Kidney epithelial cell (primary cell): ENCODE data around the gene FASTKD3. TPM values are rescaled to one million over a fixed set of nuclear protein-coding genes. Genes with fewer than 3 reads are reported as not detected.

Experiments
- DNase-seq: peaks from one replicate; pipeline ENCODE4 v3.0.0-alpha.2; 2010; ENCODE audit warnings: low read depth
- H3K27me3 ChIP-seq: 2 replicates; pipeline ENCODE4 v1.6.0; 2011; ENCODE audit warnings: low read length; ENCODE audit not compliant: control insufficient read depth, insufficient read depth
- H3K36me3 ChIP-seq: 2 replicates; pipeline ENCODE4 v1.5.1; 2011; ENCODE audit warnings: low read length; ENCODE audit not compliant: control insufficient read depth, insufficient read depth
- H3K4me3 ChIP-seq: 2 replicates; pipeline ENCODE4 v1.5.1; 2011; ENCODE audit warnings: low read depth, mild to moderate bottlenecking, control low read depth, low read length
- total RNA-seq: library from RNA; depleted of rRNA; stranded (reverse); fragments of >200 nt; gene quantifications from 2 replicates; pipeline ENCODE4 v1.2.3, GENCODE V29; 2015
- TF ChIP-seq, protein P1 (sequence below): IDR thresholded peaks from 2 replicates; pipeline ENCODE4 v1.5.1; 2011; ENCODE audit warnings: mild to moderate bottlenecking, moderate library complexity, low read length, control low read depth, inconsistent platforms; ENCODE audit not compliant: insufficient read depth, poor library complexity, severe bottlenecking

Gene FASTKD3
- total RNA-seq, 1 donor from 2014 or later, result 17.0 TPM

DNA sequence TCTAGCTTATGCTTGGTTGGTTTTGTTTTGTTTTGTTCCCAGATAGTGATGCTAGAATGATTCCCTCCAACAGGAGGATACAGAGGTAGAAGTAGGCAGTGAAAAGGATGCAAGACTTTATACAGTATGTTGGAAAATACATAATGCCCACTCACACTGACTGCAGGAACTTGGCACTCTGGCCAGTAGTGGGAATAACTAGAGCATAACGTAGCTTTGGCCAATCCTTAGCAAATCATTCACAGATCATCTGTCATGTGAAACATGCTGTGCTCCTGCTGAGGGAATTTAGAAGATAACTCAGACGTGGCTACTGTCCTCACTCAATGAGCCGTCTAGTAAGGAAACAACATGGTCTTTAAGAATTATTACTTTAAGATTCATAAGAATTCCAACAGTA lies 31.4 kb downstream of the FASTKD3 start:
- TF ChIP-seq, protein P1, sequence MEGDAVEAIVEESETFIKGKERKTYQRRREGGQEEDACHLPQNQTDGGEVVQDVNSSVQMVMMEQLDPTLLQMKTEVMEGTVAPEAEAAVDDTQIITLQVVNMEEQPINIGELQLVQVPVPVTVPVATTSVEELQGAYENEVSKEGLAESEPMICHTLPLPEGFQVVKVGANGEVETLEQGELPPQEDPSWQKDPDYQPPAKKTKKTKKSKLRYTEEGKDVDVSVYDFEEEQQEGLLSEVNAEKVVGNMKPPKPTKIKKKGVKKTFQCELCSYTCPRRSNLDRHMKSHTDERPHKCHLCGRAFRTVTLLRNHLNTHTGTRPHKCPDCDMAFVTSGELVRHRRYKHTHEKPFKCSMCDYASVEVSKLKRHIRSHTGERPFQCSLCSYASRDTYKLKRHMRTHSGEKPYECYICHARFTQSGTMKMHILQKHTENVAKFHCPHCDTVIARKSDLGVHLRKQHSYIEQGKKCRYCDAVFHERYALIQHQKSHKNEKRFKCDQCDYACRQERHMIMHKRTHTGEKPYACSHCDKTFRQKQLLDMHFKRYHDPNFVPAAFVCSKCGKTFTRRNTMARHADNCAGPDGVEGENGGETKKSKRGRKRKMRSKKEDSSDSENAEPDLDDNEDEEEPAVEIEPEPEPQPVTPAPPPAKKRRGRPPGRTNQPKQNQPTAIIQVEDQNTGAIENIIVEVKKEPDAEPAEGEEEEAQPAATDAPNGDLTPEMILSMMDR, result no peak

DNA sequence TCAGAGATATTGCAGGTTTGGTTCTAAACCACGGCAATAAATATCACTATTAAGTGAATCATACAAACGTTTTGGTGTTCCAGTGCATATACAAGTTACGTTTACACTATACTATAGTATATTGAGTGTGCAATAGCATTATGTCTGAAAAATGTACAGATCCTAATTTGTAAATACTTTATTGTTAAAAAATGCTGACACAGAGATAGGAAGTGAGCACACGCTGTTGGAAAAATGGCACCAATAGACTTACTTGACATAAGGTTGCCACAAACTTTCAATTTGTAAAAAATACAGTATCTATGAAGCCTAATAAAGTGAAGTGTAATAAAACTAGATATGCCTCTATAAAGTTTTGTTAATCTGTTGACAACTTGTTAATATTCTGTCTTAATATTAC lies 33.8 kb downstream of the FASTKD3 start:
- DNase-seq, result no peak
- H3K4me3 ChIP-seq, result no peak overlapping the region
- no peaks in the 10 kb centered on the region for H3K36me3 ChIP-seq
- TF ChIP-seq, protein P1, result no peak
- H3K27me3 ChIP-seq, result no peaks in the 10 kb centered on the region

More for the DNA sequence above, 31.4 kb downstream of the FASTKD3 start:
- no peak for DNase-seq
- Histone ChIP-seq H3K36me3 (no peaks in the 10 kb centered on the region), H3K27me3 (no peaks in the 10 kb centered on the region), H3K4me3 (no peak overlapping the region)

DNA sequence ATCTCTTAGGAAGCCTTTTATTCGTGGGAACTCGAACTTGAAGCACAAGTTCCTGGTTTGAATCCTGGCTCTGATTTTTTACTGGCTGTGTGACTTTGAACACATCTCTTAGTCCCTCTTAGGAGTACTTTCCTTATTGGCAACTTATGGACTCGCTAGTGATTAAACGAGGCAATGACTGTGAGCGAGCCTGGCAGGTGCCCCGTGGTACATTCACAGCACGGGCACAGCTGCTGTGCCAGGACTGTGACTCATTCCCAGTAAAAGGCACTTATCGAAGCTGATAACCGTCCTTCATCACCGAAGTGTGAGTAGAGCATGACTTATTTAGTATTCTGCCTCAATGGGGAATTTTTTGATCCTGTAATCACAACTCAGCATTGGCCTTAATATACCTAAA lies 40.6 kb downstream of the FASTKD3 start:
- no peak for DNase-seq
- no peaks in the 10 kb centered on the region for H3K36me3 ChIP-seq
- H3K27me3 ChIP-seq, result peaks cover 7% of the 10 kb centered on the region
- no peak overlapping the region for H3K4me3 ChIP-seq
- TF ChIP-seq, protein P1, result no peak

DNA sequence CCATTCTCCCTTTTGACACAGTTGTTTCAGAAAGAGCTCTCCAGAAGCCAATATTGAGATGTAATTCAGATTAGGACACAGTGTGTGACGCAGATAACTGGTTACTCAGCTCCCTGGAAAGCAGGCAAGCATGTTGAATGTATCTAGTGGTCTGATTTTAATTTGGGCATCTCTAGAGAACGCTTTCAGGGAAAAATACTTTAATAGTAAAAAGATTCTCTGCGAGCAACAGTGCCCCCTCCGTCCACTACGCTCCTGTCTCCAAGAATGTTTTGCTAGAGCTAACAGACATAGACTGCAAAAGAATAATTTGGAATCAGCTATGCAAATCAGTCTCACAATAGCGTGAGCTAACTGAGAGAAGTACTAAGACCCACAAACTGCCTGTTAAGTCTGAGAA lies 41.2 kb downstream of the FASTKD3 start:
- TF ChIP-seq, protein P1, result peak; percentile 8
- Histone ChIP-seq H3K27me3 (peaks cover 9% of the 10 kb centered on the region), H3K36me3 (no peaks in the 10 kb centered on the region), H3K4me3 (no peak overlapping the region)
- no peak for DNase-seq

DNA sequence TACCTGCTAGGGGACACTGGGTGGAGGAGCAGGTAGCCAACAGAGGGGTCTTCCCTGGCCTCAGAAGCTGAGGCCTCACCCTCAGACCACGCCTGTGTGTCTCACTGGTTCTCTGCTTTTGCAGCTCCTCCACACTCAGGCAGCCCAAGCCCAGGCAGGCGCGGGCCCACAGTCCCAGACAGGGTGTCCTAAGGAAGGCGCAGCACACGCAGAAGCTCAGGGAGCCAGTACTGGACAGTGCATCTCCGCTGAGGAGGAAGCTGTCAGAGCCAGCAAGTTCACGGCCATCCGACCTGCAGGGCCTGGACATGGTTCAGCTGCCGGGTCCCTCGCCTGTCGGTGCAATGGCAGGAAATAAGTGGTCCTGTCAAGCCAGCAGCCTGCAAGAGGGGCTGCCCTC lies 43.2 kb downstream of the FASTKD3 start:
- Histone ChIP-seq H3K27me3 (peaks cover 9% of the 10 kb centered on the region), H3K4me3 (no peak overlapping the region), H3K36me3 (no peaks in the 10 kb centered on the region)
- TF ChIP-seq, protein P1, result no peak
- DNase-seq, result no peak

DNA sequence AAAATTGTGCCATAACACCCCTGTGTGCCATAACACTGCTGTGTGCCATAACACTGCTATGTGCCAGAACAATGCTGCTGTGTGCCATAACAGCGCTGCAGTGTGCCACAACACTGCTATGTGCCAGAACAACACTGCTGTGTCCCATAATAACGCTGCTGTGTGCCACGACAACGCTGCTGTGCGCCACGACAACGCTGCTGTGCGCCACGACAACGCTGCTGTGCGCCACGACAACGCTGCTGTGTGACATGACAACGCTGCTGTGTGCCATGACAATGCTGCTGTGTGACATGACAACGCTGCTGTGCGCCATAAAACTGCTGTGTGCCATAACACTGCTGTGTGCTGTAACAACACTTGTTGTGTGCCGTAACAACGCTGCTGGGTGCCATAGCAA lies 43.8 kb downstream of the FASTKD3 start:
- DNase-seq, result no peak
- Histone ChIP-seq H3K4me3 (no peak overlapping the region), H3K27me3 (peaks cover 9% of the 10 kb centered on the region), H3K36me3 (no peaks in the 10 kb centered on the region)
- TF ChIP-seq, protein P1, result no peak
